NCI-H2196 treated with DMSO at 0.1 percent for 48 hours (cell line): Measurements from ENCODE around the gene SPATA31C1.
"Not testable (repeated sequence)": the region's sequence is repeated elsewhere in the genome, so short reads cannot be mapped to it uniquely, and the experiment has no call there.

Experiments used
- DNase-seq: peaks from one replicate; lab custom pipeline; 2025; ENCODE audit not compliant: unreplicated experiment; lab: John Stamatoyannopoulos, UW

Gene SPATA31C1

DNA sequence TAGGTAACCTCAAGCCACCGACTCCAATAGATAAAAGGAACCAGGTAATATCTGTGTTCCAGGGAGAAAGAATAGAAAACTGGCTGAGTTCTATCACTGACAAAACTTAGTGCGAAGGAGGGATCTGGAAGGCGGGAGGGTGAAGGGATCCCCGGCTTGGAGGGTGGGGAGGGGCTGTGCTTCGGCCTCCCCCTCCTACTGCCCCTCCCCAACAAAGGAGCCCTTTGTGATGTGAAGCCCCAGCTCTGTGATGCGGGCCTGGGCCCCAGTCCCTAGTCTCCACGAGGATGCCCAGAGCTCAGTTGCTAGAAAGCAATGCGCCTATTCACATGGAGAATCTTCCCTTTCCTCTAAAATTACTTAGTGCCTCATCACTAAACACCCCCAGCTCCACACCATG, at the start of gene SPATA31C1:
Gene SPATA31C1 (plus strand): TSS at position 301 of the 400 bp plus-strand sequence.
- DNase-seq, result not testable (repeated sequence)

- no peak for DNase-seq
These were observed 49.6 kb upstream of the SPATA31C1 start for GRCh38 chr9:87868175-87868574.

- no peak for DNase-seq
These were observed 49.1 kb upstream of the SPATA31C1 start for GRCh38 chr9:87868635-87869034.

DNA sequence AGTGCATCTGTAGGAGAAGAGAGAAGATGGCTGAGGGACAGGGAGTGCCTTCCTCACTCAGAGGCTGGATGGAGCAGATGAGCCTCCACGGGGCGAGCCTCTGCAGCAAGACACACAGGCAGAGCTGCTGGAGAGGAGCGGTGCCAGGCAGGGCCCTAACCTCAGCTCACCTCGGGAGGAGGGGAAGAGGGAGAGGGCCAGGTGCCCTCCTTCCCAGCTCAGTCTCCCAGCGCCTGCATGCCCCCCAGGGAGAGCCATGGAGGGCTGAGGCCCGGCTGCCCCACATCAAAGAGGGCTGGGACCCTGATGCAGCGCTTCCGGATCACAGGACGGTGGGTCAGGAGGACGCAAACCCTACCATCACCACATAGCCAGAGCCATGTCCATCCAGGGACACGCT, 48.7 kb upstream of the SPATA31C1 start:
- no peak for DNase-seq

- DNase-seq, result no peak
These were observed 46.2 kb upstream of the SPATA31C1 start for GRCh38 chr9:87871425-87872078.

DNA sequence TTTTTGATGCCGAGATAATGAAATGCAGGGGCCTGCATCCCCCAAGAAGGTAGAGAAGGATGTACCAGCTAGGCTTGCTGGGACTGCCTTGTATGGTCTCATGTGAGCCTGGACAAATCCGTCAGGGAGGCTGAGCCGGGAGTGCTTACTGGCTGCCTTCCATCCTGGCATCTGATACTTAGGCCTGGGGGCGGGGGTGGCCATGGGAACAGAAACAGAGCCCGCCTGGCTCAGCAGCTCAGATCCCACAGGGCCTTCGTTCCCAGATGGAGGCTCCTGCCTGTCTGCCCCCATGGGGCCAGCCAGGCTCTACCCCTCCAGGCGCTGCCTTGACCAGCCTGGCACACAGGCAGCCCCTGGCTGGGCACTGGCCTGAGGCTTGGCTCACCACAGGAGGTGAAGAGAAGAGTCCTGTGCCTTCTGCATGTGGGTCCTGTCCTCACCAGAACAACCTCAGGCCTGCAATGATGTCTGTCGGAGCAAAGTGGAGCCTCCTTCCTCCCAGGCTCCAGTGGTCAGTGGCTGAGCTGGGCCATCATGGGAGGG, 45.6 kb upstream of the SPATA31C1 start:
- no peak for DNase-seq

- DNase-seq, result no peak
These were observed 44.0 kb upstream of the SPATA31C1 start for GRCh38 chr9:87873607-87874303.

- no peak for DNase-seq
These were observed 43.5 kb upstream of the SPATA31C1 start for GRCh38 chr9:87874304-87874623.

DNA sequence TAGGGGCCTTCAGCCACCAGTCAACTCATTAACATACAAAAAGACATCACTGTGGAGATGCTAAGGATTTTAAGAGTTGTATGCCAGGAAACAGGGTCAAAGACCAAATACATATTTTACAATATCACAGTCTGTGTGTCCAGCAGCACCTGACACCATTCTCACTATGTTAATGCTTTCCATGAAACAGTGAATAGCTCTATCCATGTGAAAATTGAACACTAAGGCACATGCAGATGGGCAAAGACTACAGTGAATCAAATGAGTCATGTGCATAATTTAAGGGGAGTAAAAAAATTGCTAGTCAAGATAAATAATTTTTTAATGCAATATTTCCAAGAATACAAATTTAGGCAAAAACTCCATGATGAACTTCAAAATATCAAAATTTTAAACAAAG, 42.7 kb upstream of the SPATA31C1 start:
- no peak for DNase-seq

GRCh38 chr9:87875831-87876545, 41.8 kb upstream of the SPATA31C1 start:
- DNase-seq, result no peak

- DNase-seq, result no peak
These were observed 41.1 kb upstream of the SPATA31C1 start for GRCh38 chr9:87876708-87877107.

GRCh38 chr9:87878989-87879511, 38.7 kb upstream of the SPATA31C1 start:
- DNase-seq, result no peak

DNA sequence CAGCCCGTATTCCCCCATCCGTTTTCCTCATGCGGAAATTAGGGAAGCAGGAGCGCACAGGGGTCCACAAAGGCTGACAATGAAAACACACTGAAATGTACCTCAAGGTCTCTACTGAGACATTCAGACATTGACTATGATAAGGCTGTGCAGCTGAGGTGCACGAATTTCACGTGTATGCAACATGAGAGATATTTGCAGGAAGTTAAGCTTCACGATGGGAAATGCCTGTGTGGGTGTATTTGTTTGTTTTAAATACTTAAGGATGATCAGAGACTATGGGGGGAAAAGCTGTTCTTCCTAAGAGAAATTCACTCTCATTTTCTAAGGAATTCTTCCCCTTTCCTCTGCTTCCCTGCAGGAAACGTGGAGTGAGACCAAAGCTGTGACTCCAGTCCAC, 37.6 kb upstream of the SPATA31C1 start:
- no peak for DNase-seq

DNA sequence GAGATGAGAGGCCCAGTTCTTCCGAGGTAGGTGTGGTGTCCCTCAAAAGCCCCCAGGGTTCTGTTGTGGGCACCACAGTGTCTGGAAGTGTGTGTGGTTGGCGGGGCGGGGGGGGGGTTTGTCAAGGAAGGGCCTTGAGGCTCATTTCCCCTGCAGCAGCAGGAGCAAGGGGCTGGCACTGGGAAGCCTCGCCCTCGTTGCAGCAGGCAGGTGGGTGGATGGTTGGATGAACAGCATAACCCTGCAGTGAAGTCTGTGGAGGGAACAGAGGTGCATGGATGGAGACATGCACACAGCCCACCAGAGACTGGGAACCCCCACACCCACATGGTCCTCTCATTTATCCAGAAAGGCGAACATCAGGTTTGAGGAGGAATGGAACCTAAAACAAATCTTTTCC, 37.1 kb upstream of the SPATA31C1 start:
- DNase-seq, result no peak

GRCh38 chr9:87882627-87883026, 35.1 kb upstream of the SPATA31C1 start, which contains the start of gene SPATA31E1:
Gene SPATA31E1, plus strand, starts transcription at chr9:87882877. Its CDS starts 15 bp downstream, at chr9:87882892.
- DNase-seq, result no peak

DNA sequence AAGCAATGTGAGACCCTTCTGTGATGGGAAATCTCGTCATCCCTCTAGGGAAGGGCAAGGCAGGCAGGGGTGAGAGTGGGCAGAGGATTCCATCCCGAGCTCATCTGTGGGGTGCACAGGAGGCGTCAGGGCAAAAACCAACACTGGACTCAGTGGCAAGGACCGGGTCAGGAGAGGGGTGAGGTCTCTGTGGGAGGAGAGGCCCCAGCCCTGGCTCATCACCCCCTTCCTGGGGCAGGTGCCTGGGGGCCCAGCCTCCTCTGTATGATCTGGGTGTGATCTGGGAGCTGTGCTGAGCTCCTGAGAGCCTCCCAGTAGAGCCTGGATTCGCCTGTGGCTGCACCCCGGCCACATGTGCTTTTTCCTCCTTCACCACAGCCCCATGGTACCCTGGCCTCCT, 34.5 kb upstream of the SPATA31C1 start:
- no peak for DNase-seq

DNA sequence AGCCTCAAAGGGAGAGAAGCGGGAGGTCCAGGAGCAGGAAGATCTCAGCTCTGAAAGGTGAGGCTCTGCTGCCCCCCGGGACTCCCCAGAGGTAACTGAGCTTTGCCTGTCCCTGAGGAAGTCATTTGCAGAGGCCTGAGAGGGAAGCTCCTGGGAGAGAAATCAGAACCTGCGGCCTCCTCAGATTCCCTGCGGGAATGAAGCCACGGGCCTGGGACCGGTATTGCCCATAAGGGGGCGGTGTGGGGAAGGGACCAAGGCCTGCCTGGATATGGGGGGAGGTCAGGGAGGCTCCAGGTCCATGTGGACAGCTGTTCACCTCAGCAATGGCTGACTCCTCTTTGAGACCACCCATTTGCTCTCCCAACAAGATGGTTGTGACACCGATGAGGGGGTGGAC, 33.8 kb upstream of the SPATA31C1 start:
- DNase-seq, result no peak

DNA sequence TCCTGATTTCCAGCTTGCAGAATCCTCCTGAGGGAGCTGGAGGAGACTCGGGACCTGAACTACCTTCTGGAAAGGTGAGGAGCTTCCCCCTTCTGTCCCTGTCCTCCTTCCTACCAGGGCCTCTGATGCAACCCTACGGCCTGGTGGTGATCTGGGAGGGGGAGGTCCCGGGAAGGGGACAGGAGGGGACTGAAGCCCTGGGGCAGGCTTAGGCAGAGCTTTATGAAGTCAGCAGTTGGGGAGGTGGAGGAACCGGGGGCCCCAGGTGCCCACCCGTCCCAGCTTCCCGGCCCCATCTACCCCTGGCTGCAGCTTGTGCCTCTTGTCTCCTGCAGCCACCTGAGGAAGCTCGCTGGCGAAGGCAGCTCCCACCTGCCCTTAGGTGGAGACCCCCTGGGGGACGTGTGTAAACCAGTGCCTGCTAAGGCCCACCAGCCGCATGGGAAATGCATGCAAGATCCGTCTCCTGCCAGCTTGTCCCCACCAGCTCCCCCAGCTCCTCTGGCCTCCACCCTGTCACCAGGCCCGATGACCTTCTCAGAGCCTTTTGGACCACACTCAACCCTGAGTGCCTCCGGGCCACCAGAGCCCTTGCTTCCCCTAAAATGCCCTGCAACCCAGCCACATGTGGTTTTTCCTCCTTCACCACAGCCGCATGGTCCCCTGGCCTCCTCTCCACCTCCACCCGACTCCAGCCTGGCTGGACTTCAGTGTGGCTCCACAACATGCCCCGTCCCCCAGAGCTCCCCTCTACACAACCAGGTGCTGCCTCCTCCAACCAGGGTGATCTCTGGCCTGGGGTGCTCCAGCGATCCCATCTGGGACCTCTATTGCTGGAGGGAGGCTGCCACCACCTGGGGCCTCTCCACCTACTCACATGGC, 32.9 kb upstream of the SPATA31C1 start:
- DNase-seq, result no peak

DNA sequence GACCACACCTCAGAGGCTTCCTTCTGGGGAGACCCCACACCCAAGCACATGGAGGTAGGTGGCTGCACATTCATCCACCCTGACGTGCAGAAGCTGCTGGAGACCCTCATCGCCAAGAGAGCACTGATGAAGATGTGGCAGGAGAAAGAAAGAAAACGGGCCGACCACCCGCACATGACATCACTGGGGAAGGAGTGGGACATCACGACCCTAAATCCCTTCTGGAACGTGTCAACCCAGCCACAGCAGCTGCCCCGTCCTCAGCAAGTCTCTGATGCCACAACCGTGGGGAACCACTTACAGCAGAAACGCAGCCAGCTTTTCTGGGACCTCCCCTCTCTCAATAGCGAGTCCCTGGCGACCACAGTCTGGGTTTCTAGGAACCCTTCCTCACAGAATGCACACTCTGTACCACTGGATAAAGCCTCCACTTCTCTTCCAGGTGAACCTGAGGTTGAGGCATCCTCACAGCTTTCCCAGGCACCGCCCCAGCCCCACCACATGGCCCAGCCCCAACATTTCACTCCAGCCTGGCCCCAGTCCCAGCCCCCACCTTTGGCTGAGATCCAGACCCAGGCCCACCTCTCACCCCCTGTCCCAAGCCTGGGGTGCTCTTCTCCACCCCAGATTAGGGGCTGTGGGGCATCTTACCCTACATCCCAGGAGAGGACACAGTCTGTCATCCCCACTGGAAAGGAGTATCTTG, 32.1 kb upstream of the SPATA31C1 start:
- no peak for DNase-seq
